ENCODE measurements around the gene RLF. TPM values are rescaled to one million over a fixed set of nuclear protein-coding genes. Genes with fewer than 3 reads are reported as not detected.
"Not testable (repeated sequence)": the region's sequence is repeated elsewhere in the genome, so short reads cannot be mapped to it uniquely, and the experiment has no call there.

Gene RLF
- total and polyA plus RNA-seq, 10 of the 15 experiments (the other 5 are each of a cell fraction or from before 2014, with no cell fraction given) = 2.0 to 19.8 (median 8.7) TPM

GRCh38 chr1:40174788-40175187, 13.6 kb downstream of the RLF start (continued):
- TF ChIP-seq ZBTB11 (CRISPR knock-in tag; IDR thresholded peaks at IDR 0.05) = no peak
- TF ChIP-seq FOS (IDR thresholded peaks at IDR 0.05; ENCODE audit: borderline replicate concordance, extremely low read depth, insufficient read length) = no peak
- TF ChIP-seq NR2C1 (IDR thresholded peaks at IDR 0.05) = no peak

GRCh38 chr1:40176989-40177388, 15.8 kb downstream of the RLF start:
- H3K27ac ChIP-seq (ENCODE audit: control insufficient read depth, insufficient read depth); ATAC-seq; FAIRE-seq; in situ Hi-C loops (cut with MboI); SMC1A ChIA-PET (ENCODE audit: uncharacterized antibody, unreplicated experiment); H3K9me3 ChIP-seq (replicated peaks; ENCODE audit: control insufficient read depth, insufficient read depth, low read length); POLR2A ChIA-PET; H3K27me3 ChIP-seq (replicated peaks in 1 of 2; ENCODE audit: control insufficient read depth in 2 of 2, insufficient read depth in 2 of 2, low read length in 1 of 2); BruUV-seq (replicated peaks); DNase-seq (ENCODE audit: low read depth, low spot score); H2AFZ ChIP-seq (ENCODE audit: control insufficient read depth, low read depth, low read length); H4K20me1 ChIP-seq (ENCODE audit: control insufficient read depth, insufficient read depth); intact Hi-C loops (cut with micrococcal nuclease; ENCODE audit: unreplicated experiment); H3K36me3 ChIP-seq (ENCODE audit: control insufficient read depth in 2 of 2, insufficient read depth in 2 of 2, low read length in 1 of 2); H3K4me1 ChIP-seq (ENCODE audit: control insufficient read depth, insufficient read depth, low read length); RAD21 ChIA-PET (ENCODE audit: unreplicated experiment); H3K4me2 ChIP-seq (ENCODE audit: control insufficient read depth, insufficient read depth); H3K9ac ChIP-seq (ENCODE audit: control insufficient read depth, insufficient read depth, low read length); H3K4me3 ChIP-seq: not testable (repeated sequence)
- peaks cover 76% of the 10 kb centered on the region for H3K79me2 ChIP-seq (ENCODE audit: control insufficient read depth, insufficient read depth, low read length)
- WGBS (ENCODE audit: insufficient coverage, insufficient replicate concordance, low lambda C conversion rate, missing lambda C conversion rate) = 98% methylated on average over 14 of the region's 15 CpGs
- CTCF ChIA-PET = interaction anchor here (2.8 kb wide), 1 partner anchor 24 kb away, joined by 11 read pairs; no protein-coding TSS in a partner anchor

Measured in GM12878 (cell line).